Mononuclear cell (primary cell): Measurements from ENCODE around the gene SMIM20. TPM values are rescaled to one million over a fixed set of nuclear protein-coding genes. Genes with fewer than 3 reads are reported as not detected.
"Not testable (repeated sequence)": the region's sequence is repeated elsewhere in the genome, so short reads cannot be mapped to it uniquely, and the experiment has no call there.

Source experiments
- H3K27me3 ChIP-seq: 2 replicates; pipeline ENCODE4 v1.6.0; 2011; ENCODE audit warnings: low read length, control low read depth; ENCODE audit not compliant: insufficient read depth
- H3K4me1 ChIP-seq: 2 replicates; pipeline ENCODE4 v1.5.1; 2011; ENCODE audit warnings: mild to moderate bottlenecking, low read length, control low read depth; ENCODE audit not compliant: insufficient read depth
- H3K4me3 ChIP-seq: 2 replicates; pipeline ENCODE4 v1.5.1; 2011; ENCODE audit warnings: mild to moderate bottlenecking, low read length, moderate library complexity
- H3K9me3 ChIP-seq: 2 replicates; pipeline ENCODE4 v1.5.1; 2011; ENCODE audit warnings: low read depth, mild to moderate bottlenecking, control low read depth, low read length
- total RNA-seq: library from RNA; depleted of rRNA; stranded (reverse); fragments of >200 nt; gene quantifications from one replicate; pipeline ENCODE4 v1.2.3, GENCODE V29; 2012

Gene SMIM20
- 15.1 TPM for total RNA-seq

GRCh38 chr4:25913851-25914669 lies at the start of gene SMIM20:
Gene SMIM20, plus strand, starts transcription at chr4:25914220. Its CDS starts 94 bp downstream, at chr4:25914314.
- Histone ChIP-seq H3K4me1 (peaks cover 17% of the 10 kb centered on the region), H3K27me3 (no peaks in the 10 kb centered on the region), H3K9me3 (no peaks in the 10 kb centered on the region), H3K4me3 (peak within 1 kb of the TSS; percentile 54)

GRCh38 chr4:25865586-25865985 lies 48.4 kb upstream of the SMIM20 start:
- Histone ChIP-seq H3K9me3 (no peaks in the 10 kb centered on the region), H3K27me3 (no peaks in the 10 kb centered on the region), H3K4me3 (no peak overlapping the region), H3K4me1 (peaks cover 24% of the 10 kb centered on the region)

GRCh38 chr4:25866401-25866800 lies 47.6 kb upstream of the SMIM20 start:
- not testable (repeated sequence) for H3K9me3 ChIP-seq, H3K27me3 ChIP-seq, H3K4me3 ChIP-seq
- H3K4me1 ChIP-seq = peaks cover 17% of the 10 kb centered on the region

- H3K4me1 ChIP-seq = peaks cover 12% of the 10 kb centered on the region
- no peaks in the 10 kb centered on the region for H3K27me3 ChIP-seq
- H3K9me3 ChIP-seq = no peaks in the 10 kb centered on the region
- no peak overlapping the region for H3K4me3 ChIP-seq
These were observed 46.2 kb upstream of the SMIM20 start for GRCh38 chr4:25867781-25868294.

- Histone ChIP-seq H3K9me3 (no peaks in the 10 kb centered on the region), H3K4me1 (peaks cover 15% of the 10 kb centered on the region), H3K27me3 (no peaks in the 10 kb centered on the region), H3K4me3 (no peak overlapping the region)
These were observed 43.9 kb upstream of the SMIM20 start for GRCh38 chr4:25870081-25870480.

DNA sequence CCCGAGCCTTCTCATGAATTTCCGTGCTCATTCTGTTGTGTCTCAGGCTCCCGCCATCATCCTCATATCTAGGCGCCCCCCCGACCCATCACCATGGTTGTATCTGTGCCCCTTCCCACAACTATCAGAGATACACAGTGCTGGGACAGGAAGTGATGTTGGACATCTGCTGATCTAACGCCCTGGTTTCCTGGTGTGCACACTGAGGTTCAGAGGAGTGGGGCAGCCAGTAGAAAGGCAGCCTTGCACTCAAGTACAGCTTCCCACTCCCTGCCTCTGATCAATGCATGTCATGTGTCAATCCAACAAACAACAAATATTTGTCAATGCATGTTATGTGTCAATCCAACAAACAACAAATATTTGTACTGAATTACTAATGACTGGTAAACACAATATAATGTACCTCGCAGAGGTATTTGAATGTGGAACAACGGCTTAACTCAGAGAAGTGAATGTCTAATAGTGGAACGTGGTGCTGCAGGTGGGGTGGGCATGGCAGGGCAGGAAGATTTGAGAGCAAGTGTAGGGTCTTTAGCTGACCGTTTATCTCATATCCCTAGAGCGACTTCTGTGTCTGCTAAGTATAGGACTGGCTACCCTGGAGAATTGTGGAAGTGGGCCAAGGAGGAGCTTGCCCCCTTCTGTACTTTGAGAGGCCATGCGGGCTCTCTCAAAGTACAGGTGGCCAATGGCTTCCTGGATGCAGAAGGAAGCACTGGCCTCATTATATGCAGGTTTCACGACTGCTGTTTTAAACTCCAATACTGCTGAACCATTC lies 41.0 kb upstream of the SMIM20 start:
- no peaks in the 10 kb centered on the region for H3K9me3 ChIP-seq
- no peak overlapping the region for H3K4me3 ChIP-seq
- H3K4me1 ChIP-seq = peaks cover 18% of the 10 kb centered on the region
- H3K27me3 ChIP-seq = no peaks in the 10 kb centered on the region

DNA sequence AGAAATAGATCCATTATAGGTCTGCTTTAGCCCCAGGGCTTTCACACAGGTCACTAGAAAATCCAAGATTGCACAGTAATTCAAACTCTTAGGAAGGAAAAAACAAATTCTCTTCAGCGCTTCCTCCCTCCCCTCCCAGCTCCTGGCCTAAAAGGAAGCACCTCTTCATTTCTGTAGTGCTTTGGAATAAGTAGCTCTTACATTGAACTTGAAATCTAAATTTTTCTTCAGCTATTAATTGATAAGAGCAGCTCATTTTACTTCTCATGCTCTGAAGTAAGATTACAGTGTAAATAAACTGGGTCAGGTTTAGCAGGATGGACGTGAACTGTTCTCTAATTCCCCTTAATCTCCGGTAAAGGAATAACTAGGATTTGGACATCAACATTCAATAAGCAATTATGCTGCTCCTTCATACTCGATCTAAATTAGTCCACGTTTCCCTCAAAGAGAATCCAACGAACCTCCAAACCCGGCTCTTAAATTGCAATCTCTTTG lies 40.3 kb upstream of the SMIM20 start:
- H3K9me3 ChIP-seq = no peaks in the 10 kb centered on the region
- no peaks in the 10 kb centered on the region for H3K27me3 ChIP-seq
- H3K4me3 ChIP-seq = no peak overlapping the region
- peaks cover 24% of the 10 kb centered on the region for H3K4me1 ChIP-seq

GRCh38 chr4:25874655-25875054 lies 39.4 kb upstream of the SMIM20 start:
- Histone ChIP-seq H3K4me1 (peaks cover 26% of the 10 kb centered on the region), H3K9me3 (no peaks in the 10 kb centered on the region), H3K27me3 (no peaks in the 10 kb centered on the region), H3K4me3 (no peak overlapping the region)

DNA sequence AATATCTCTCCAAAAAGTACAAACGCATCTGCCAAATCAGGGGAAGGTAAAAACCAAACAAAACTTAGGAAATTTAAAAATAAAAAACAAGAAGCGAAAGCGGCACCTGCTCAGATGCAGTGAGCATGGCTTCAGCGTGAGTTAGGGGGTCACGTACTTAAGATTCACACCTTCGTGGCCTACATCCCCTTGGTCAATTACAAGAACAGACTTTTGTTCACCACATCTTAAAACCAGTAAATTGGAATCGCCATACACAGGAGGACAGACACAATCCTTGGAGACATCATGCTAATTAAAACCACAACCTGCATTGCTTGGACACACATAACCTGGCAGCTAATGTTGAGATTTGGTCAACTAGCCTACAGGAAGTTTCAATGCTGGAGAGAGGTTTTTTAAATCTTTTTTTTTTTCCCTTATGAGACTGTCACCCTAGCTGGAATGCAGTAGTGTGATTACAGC lies 38.7 kb upstream of the SMIM20 start:
- no peaks in the 10 kb centered on the region for H3K9me3 ChIP-seq
- H3K4me1 ChIP-seq = peaks cover 26% of the 10 kb centered on the region
- H3K27me3 ChIP-seq = no peaks in the 10 kb centered on the region
- no peak overlapping the region for H3K4me3 ChIP-seq

GRCh38 chr4:25878676-25879075 lies 35.3 kb upstream of the SMIM20 start:
- Histone ChIP-seq H3K27me3 (no peaks in the 10 kb centered on the region), H3K4me3 (no peak overlapping the region), H3K4me1 (peaks cover 21% of the 10 kb centered on the region), H3K9me3 (no peaks in the 10 kb centered on the region)

DNA sequence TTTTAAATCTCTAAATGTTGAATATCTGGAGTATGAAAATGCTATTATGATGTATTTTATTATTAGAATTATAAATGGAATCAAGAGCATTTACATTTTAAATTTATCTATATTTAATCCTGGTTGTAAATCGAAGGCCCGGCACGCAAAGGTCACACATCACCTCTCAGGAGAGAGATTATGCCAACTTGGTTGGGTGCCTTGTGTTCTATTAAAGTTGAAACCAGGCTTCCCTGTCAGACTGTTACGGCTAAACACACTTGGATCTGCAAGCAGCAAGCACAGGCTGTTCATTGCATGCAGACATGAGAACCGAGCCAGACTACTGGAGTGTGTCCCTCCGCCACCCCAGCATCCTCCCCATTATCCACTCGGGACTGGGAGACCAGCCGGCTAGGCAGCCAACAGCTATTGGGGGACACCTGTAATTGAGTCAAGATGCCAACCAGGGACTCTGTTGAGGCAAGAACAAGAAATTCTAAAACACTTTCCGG lies 34.9 kb upstream of the SMIM20 start:
- H3K27me3 ChIP-seq = no peaks in the 10 kb centered on the region
- no peak overlapping the region for H3K4me3 ChIP-seq
- H3K9me3 ChIP-seq = no peaks in the 10 kb centered on the region
- H3K4me1 ChIP-seq = peaks cover 19% of the 10 kb centered on the region

GRCh38 chr4:25879587-25879986 lies 34.4 kb upstream of the SMIM20 start:
- no peaks in the 10 kb centered on the region for H3K27me3 ChIP-seq
- peaks cover 22% of the 10 kb centered on the region for H3K4me1 ChIP-seq
- H3K4me3 ChIP-seq = no peak overlapping the region
- no peaks in the 10 kb centered on the region for H3K9me3 ChIP-seq

DNA sequence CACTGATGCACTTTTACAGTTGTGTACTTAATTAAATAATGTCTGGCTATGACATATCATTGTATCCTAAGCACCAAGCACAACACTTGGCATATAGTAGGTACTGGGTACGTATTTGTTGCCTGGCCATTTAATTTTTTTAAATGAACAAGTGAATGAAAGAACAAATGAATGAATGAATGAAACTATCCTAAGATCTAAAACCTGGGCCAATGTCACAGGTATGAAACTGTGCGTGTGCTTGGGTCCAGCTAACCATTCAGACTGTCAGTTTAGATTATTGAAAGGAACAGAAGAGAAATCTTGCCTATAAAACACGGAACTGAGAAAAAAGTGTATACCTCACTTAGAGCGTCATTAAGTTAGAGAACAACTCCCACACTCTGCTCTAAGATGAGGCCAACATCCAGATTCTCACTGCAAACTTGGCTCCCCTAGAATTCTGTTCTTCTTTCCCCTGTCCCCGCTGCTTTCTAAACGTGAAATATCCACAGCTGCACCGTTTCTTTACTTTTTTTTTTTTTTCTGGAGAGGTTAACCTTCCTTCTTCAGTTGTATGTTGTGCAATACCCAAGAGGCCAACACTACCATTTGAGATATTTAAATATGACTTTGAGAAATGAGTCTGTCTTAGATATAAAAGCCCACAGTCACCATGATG lies 33.9 kb upstream of the SMIM20 start:
- H3K4me1 ChIP-seq = peaks cover 22% of the 10 kb centered on the region
- H3K4me3 ChIP-seq = no peak overlapping the region
- H3K9me3 ChIP-seq = no peaks in the 10 kb centered on the region
- no peaks in the 10 kb centered on the region for H3K27me3 ChIP-seq

DNA sequence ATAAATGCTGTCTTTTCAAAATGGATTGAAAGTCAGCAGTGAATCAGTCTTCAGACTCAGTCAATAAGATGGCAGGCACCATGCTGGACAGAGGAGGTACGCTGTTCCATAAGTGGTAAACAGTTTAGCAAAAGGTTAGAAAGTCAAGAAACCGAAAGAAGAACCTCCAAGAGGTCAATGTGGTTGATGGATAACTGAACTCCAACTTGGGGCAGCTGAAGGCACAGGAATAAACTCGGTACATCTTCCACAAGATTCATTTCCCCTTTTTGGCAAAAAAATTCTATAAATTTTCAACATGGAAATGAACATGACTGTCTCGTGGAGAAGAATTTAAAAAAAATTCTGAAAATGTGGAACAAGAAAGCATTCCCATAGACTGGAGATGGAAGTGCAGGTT lies 32.8 kb upstream of the SMIM20 start:
- Histone ChIP-seq H3K4me3 (no peak overlapping the region), H3K9me3 (no peaks in the 10 kb centered on the region), H3K4me1 (peaks cover 15% of the 10 kb centered on the region), H3K27me3 (no peaks in the 10 kb centered on the region)
